ENCODE data around the gene GRID1. TPM values are rescaled to one million over a fixed set of nuclear protein-coding genes. Genes with fewer than 3 reads are reported as not detected.

The GRID1 gene
- polyA plus RNA-seq, 1 of the 3 experiments (the other 2 are of a cell fraction): 0.13 TPM

- Histone ChIP-seq H3K79me2 (ENCODE audit: insufficient read depth) (no peaks in the 10 kb centered on the region), H3K9me2 (no peaks in the 10 kb centered on the region), H3K4me1 (ENCODE audit: control insufficient read depth in 1 of 2, insufficient read depth in 2 of 2, low read depth in 1 of 2, low read length in 1 of 2) (no peaks in the 10 kb centered on the region), H3K27ac (ENCODE audit: low read depth in 2 of 2, low read length in 1 of 2) (no peak overlapping the region), H3K27me3 (ENCODE audit: insufficient read depth) (no peaks in the 10 kb centered on the region), H3K36me3 (replicated peaks in 1 of 2; ENCODE audit: control insufficient read depth in 1 of 2, insufficient read depth in 2 of 2, low read length in 1 of 2) (no peaks in the 10 kb centered on the region), H4K20me1 (ENCODE audit: insufficient read depth) (no peaks in the 10 kb centered on the region), H3K4me2 (no peak overlapping the region), H3K4me3 (ENCODE audit: low read depth in 2 of 2, low read length in 1 of 2) (no peak overlapping the region), H2AFZ (ENCODE audit: low read depth) (no peak overlapping the region), H3K9me3 (no peaks in the 10 kb centered on the region), H3K9ac (no peak overlapping the region), H3F3A (replicated peaks; ENCODE audit: insufficient read depth) (no peaks in the 10 kb centered on the region)
- no CpG with 5 or more reads among the region's 1 CpG for WGBS (ENCODE audit: low lambda C conversion rate)
- DNase-seq: no peak
- no peak for TF ChIP-seq MAX (IDR thresholded peaks at IDR 0.05; ENCODE audit: low read depth)
- TF ChIP-seq GABPA (IDR thresholded peaks at IDR 0.05; ENCODE audit: low read depth): no peak
- no peak for TF ChIP-seq YY1 (IDR thresholded peaks at IDR 0.05; ENCODE audit: low read depth)
- TF ChIP-seq IRF3 (IDR thresholded peaks at IDR 0.05; ENCODE audit: low read depth, low read length): no peak
- no peak for TF ChIP-seq ELF1 (IDR thresholded peaks at IDR 0.05)
- TF ChIP-seq CHD2 (IDR thresholded peaks at IDR 0.05; ENCODE audit: low read length, partially characterized antibody): no peak
- TF ChIP-seq NFIC (IDR thresholded peaks at IDR 0.05; ENCODE audit: borderline replicate concordance): no peak
- TF ChIP-seq USF2 (IDR thresholded peaks at IDR 0.05; ENCODE audit: borderline replicate concordance, low read depth, low read length): no peak
- TF ChIP-seq FOSL2 (IDR thresholded peaks at IDR 0.05; ENCODE audit: borderline replicate concordance, low read depth): no peak
- no peak for TF ChIP-seq PBX3 (IDR thresholded peaks at IDR 0.05)
- no peak for TF ChIP-seq REST (IDR thresholded peaks at IDR 0.05; ENCODE audit: low read depth, low read length)
- no peak for TF ChIP-seq ZBTB33 (IDR thresholded peaks at IDR 0.05; ENCODE audit: borderline replicate concordance, low read depth)
- no peak for TF ChIP-seq RAD21 (IDR thresholded peaks at IDR 0.05; ENCODE audit: low read length)
- no peak for TF ChIP-seq SIN3A (IDR thresholded peaks at IDR 0.05; ENCODE audit: borderline replicate concordance, low read depth, low read length)
- no peak for TF ChIP-seq MEF2A (IDR thresholded peaks at IDR 0.05; ENCODE audit: borderline replicate concordance, low read depth)
- TF ChIP-seq TEAD4 (IDR thresholded peaks at IDR 0.05; ENCODE audit: borderline replicate concordance, insufficient read depth): no peak
- no peak for TF ChIP-seq RXRA (IDR thresholded peaks at IDR 0.05; ENCODE audit: borderline replicate concordance, low read depth)
- no peak for TF ChIP-seq TAF1 (IDR thresholded peaks at IDR 0.05; ENCODE audit: borderline replicate concordance, low read depth, low read length)
- TF ChIP-seq CTCF (IDR thresholded peaks at IDR 0.05): no peak
- ChIA-PET POLR2A (no interaction called here), CTCF (no interaction called here)
These were observed 763.9 kb downstream of the GRID1 start for GRCh38 chr10:85602713-85603112.
